ENCODE measurements around the gene LTBP3. TPM values are rescaled to one million over a fixed set of nuclear protein-coding genes. Genes with fewer than 3 reads are reported as not detected.

LTBP3 gene
- total and polyA plus RNA-seq, 2 donors (not counting 3 experiments of a cell fraction or from before 2014, with no cell fraction given), result 120 to 209 TPM

DNA sequence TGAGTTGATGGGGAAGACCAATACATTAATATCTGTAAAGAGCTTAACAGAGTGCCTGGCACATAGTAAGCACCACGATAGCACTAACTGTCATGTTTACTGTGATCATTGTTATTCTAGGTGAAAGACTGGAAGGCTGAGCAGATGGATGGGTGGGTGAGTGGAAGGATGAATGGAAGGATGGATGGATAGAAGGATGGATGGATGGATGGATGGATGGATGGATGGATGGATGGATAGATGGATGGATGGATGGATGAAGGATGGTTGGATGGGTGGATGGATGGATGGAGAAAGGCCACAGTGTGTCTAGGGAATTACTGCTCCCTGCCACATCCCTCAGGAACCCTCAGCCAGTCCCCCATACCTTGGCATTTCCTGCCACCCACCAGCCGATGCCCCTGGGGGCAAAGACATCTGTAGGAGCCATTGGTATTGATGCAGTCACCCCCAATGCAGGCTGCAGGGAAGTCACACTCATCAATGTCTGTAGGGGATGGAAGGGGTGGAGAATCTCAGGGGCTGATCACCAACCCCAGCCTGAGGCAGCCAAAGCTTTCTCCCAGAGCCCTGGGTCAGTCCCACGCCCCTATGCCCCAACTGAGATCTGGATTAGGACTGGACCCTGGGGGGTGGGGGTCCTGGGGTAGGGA lies 15.3 kb downstream of the LTBP3 start:
- ChIA-PET POLR2A (no interaction called here), CTCF (interaction anchor here (1.2 to 6.1 kb wide), 3 partner anchors 14 to 48 kb away, joined by 3 to 206 read pairs (median 146); partner anchors contain the start of genes FAM89B, KCNK7 and ZNRD2)
- no peak overlapping the region for H3K9ac ChIP-seq (replicated peaks; ENCODE audit: extremely low read depth, insufficient read depth, low read length)
- H3K36me3 ChIP-seq (ENCODE audit: control insufficient read depth in 2 of 2, extremely low read depth in 1 of 2, insufficient read depth in 2 of 2, low read length in 2 of 2), result peaks cover 0 to 24% of the 10 kb centered on the region in 2 experiments
- no peak for TF ChIP-seq POLR2AphosphoS5 (IDR thresholded peaks at IDR 0.05; ENCODE audit: insufficient read depth, low read depth, low read length)
- TF ChIP-seq, protein P1, sequence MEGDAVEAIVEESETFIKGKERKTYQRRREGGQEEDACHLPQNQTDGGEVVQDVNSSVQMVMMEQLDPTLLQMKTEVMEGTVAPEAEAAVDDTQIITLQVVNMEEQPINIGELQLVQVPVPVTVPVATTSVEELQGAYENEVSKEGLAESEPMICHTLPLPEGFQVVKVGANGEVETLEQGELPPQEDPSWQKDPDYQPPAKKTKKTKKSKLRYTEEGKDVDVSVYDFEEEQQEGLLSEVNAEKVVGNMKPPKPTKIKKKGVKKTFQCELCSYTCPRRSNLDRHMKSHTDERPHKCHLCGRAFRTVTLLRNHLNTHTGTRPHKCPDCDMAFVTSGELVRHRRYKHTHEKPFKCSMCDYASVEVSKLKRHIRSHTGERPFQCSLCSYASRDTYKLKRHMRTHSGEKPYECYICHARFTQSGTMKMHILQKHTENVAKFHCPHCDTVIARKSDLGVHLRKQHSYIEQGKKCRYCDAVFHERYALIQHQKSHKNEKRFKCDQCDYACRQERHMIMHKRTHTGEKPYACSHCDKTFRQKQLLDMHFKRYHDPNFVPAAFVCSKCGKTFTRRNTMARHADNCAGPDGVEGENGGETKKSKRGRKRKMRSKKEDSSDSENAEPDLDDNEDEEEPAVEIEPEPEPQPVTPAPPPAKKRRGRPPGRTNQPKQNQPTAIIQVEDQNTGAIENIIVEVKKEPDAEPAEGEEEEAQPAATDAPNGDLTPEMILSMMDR (IDR thresholded peaks at IDR 0.05; ENCODE audit: extremely low read depth in 1 of 2, insufficient read depth in 1 of 2, low read depth in 1 of 2, low read length in 2 of 2), result no peak
- no peak for TF ChIP-seq POLR2A (IDR thresholded peaks at IDR 0.05; ENCODE audit: low read depth, low read length)
- TF ChIP-seq FOS (IDR thresholded peaks at IDR 0.05; ENCODE audit: borderline replicate concordance, insufficient read depth, low read length), result no peak
- TF ChIP-seq, protein P2, sequence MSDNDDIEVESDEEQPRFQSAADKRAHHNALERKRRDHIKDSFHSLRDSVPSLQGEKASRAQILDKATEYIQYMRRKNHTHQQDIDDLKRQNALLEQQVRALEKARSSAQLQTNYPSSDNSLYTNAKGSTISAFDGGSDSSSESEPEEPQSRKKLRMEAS (IDR thresholded peaks at IDR 0.05; ENCODE audit: insufficient read depth, insufficient read length), result no peak
- no peak for TF ChIP-seq MYC (IDR thresholded peaks at IDR 0.05; ENCODE audit: low read depth, low read length)
- no peak for TF ChIP-seq GATA2 (IDR thresholded peaks at IDR 0.05; ENCODE audit: insufficient read depth, insufficient read length, low read depth, low read length)
- TF ChIP-seq EZH2 (IDR thresholded peaks at IDR 0.05; ENCODE audit: borderline replicate concordance, low read depth, low read length, severe bottlenecking), result no peak
- TF ChIP-seq JUN (IDR thresholded peaks at IDR 0.05; ENCODE audit: borderline replicate concordance, insufficient read depth, insufficient read length, low read depth), result no peak
- no peaks in the 10 kb centered on the region for H3K9me1 ChIP-seq (replicated peaks; ENCODE audit: control insufficient read depth, extremely low read depth, insufficient read depth, low read length)
- H3K9me3 ChIP-seq (replicated peaks; ENCODE audit: control insufficient read depth, insufficient read depth, low read length), result no peaks in the 10 kb centered on the region
- no peaks in the 10 kb centered on the region for H4K20me1 ChIP-seq (replicated peaks; ENCODE audit: control insufficient read depth, extremely low read depth, insufficient read depth, low read length)
- no peak overlapping the region for H3K4me2 ChIP-seq (ENCODE audit: insufficient read depth, low read length)
- H3K4me3 ChIP-seq (replicated peaks in 1 of 3; ENCODE audit: insufficient read depth in 1 of 3, low read depth in 1 of 3, low read length in 3 of 3), result no peak overlapping the region
- no peak overlapping the region for H2AFZ ChIP-seq (ENCODE audit: low read depth, low read length)
- no peak for FAIRE-seq
- BruUV-seq (replicated peaks), result no TSS peak
- peaks cover 6% of the 10 kb centered on the region for H3K4me1 ChIP-seq (ENCODE audit: control insufficient read depth, extremely low read depth, insufficient read depth, low read length)
- dilution Hi-C loops (cut with MboI; ENCODE audit: extremely low pct_ligation_motif_present, low sequenced_read_pairs), result no loop called here
- no peak for DNase-seq (ENCODE audit: low read depth, low spot score)
- no peaks in the 10 kb centered on the region for H3K27me3 ChIP-seq (ENCODE audit: control insufficient read depth in 2 of 2, insufficient read depth in 2 of 2, low read length in 2 of 2)
- no peaks in the 10 kb centered on the region for H3K79me2 ChIP-seq (ENCODE audit: control insufficient read depth, insufficient read depth, low read length)
- intact Hi-C loops (cut with micrococcal nuclease), result no loop called here
- H3K27ac ChIP-seq (ENCODE audit: insufficient read depth, low read depth, low read length), result no peak overlapping the region

Data from endothelial cell of umbilical vein (primary cell).